Glutamatergic neuron (in vitro differentiated cells): Measurements from ENCODE around the gene RETNLB. TPM values are rescaled to one million over a fixed set of nuclear protein-coding genes. Genes with fewer than 3 reads are reported as not detected.

Source experiments
- DNase-seq: peaks from one replicate; pipeline ENCODE4 v3.0.0; 2022
- H3K27ac Mint-ChIP-seq: one replicate; pipeline ENCODE4 v1.8.0; 2020; ENCODE audit warnings: mild to moderate bottlenecking, mixed read lengths, inconsistent platforms; ENCODE audit not compliant: unreplicated experiment
- H3K27me3 Mint-ChIP-seq: one replicate; pipeline ENCODE4 v1.8.0; 2020; ENCODE audit warnings: mild to moderate bottlenecking, moderate library complexity, mixed read lengths, inconsistent platforms; ENCODE audit not compliant: unreplicated experiment
- H3K36me3 Mint-ChIP-seq: one replicate; pipeline ENCODE4 v1.8.0; 2020; ENCODE audit warnings: mild to moderate bottlenecking, mixed read lengths, inconsistent platforms; ENCODE audit not compliant: unreplicated experiment
- H3K4me1 Mint-ChIP-seq: one replicate; pipeline ENCODE4 v1.8.0; 2020; ENCODE audit warnings: mild to moderate bottlenecking, low read depth, mixed read lengths, inconsistent platforms; ENCODE audit not compliant: unreplicated experiment
- H3K4me3 Mint-ChIP-seq: one replicate; pipeline ENCODE4 v1.8.0; 2020; ENCODE audit warnings: mild to moderate bottlenecking, mixed read lengths, inconsistent platforms; ENCODE audit not compliant: unreplicated experiment
- H3K9me3 Mint-ChIP-seq: one replicate; pipeline ENCODE4 v1.8.0; 2020; ENCODE audit warnings: mild to moderate bottlenecking, moderate library complexity, mixed read lengths, inconsistent platforms; ENCODE audit not compliant: unreplicated experiment
- CTCF ChIP-seq: fragments of 200-600 bp; sonication (generic); IDR thresholded peaks from one replicate; pipeline ENCODE4 v1.5.0; 2021; ENCODE audit not compliant: partially characterized antibody, unreplicated experiment
- total RNA-seq: library from RNA; stranded (reverse); fragmentation: NEBNext Ultra II Directional; extraction: Animal tissue kit (Norgen Biotek cat#: 25700); gene quantifications from one replicate; pipeline ENCODE4 v1.2.1, GENCODE V29; 2021; ENCODE audit not compliant: unreplicated experiment

RETNLB gene
- total RNA-seq, 1 donor from 2014 or later, result not detected

- no peaks in the 10 kb centered on the region for H3K27me3 Mint-ChIP-seq
- no peak for DNase-seq
- H3K9me3 Mint-ChIP-seq, result no peaks in the 10 kb centered on the region
- H3K36me3 Mint-ChIP-seq, result no peaks in the 10 kb centered on the region
- H3K4me3 Mint-ChIP-seq, result no peak overlapping the region
- TF ChIP-seq CTCF, result no peak
- H3K27ac Mint-ChIP-seq, result no peak overlapping the region
- H3K4me1 Mint-ChIP-seq, result no peaks in the 10 kb centered on the region
These were observed 12.4 kb downstream of the RETNLB start for GRCh38 chr3:108744762-108745161.

GRCh38 chr3:108742929-108743328 lies 14.3 kb downstream of the RETNLB start:
- H3K27ac Mint-ChIP-seq, result no peak overlapping the region
- H3K27me3 Mint-ChIP-seq, result no peaks in the 10 kb centered on the region

GRCh38 chr3:108736821-108737220 lies 20.4 kb downstream of the RETNLB start:
- H3K36me3 Mint-ChIP-seq, result no peaks in the 10 kb centered on the region
- no peak overlapping the region for H3K4me3 Mint-ChIP-seq
- TF ChIP-seq CTCF, result no peak
- no peaks in the 10 kb centered on the region for H3K9me3 Mint-ChIP-seq
- H3K27me3 Mint-ChIP-seq, result no peaks in the 10 kb centered on the region
- H3K4me1 Mint-ChIP-seq, result no peaks in the 10 kb centered on the region
- DNase-seq, result no peak
- no peak overlapping the region for H3K27ac Mint-ChIP-seq

More at GRCh38 chr3:108742929-108743328, 14.3 kb downstream of the RETNLB start:
- Mint-ChIP-seq H3K9me3 (no peaks in the 10 kb centered on the region), H3K4me1 (no peaks in the 10 kb centered on the region), H3K36me3 (no peaks in the 10 kb centered on the region), H3K4me3 (no peak overlapping the region)
- no peak for TF ChIP-seq CTCF
- no peak for DNase-seq

- H3K27me3 Mint-ChIP-seq, result peaks cover 2% of the 10 kb centered on the region
- peaks cover 4% of the 10 kb centered on the region for H3K4me1 Mint-ChIP-seq
- H3K27ac Mint-ChIP-seq, result no peak overlapping the region
- no peak overlapping the region for H3K4me3 Mint-ChIP-seq
- TF ChIP-seq CTCF, result no peak
- H3K36me3 Mint-ChIP-seq, result no peaks in the 10 kb centered on the region
- no peak for DNase-seq
- no peaks in the 10 kb centered on the region for H3K9me3 Mint-ChIP-seq
These were observed 28.3 kb downstream of the RETNLB start for GRCh38 chr3:108728934-108729333.

GRCh38 chr3:108728105-108728504 lies 29.1 kb downstream of the RETNLB start:
- H3K27ac Mint-ChIP-seq, result no peak overlapping the region
- no peak for TF ChIP-seq CTCF
- DNase-seq, result no peak
- H3K9me3 Mint-ChIP-seq, result no peaks in the 10 kb centered on the region
- no peak overlapping the region for H3K4me3 Mint-ChIP-seq
- H3K4me1 Mint-ChIP-seq, result peaks cover 4% of the 10 kb centered on the region
- no peaks in the 10 kb centered on the region for H3K36me3 Mint-ChIP-seq
- peaks cover 2% of the 10 kb centered on the region for H3K27me3 Mint-ChIP-seq
